ENCODE measurements around the gene RASA1. TPM values are rescaled to one million over a fixed set of nuclear protein-coding genes. Genes with fewer than 3 reads are reported as not detected.
A peak's percentile ranks its signal among the peaks of the same experiment; 100 is the strongest.
"Not testable (repeated sequence)": the region's sequence is repeated elsewhere in the genome, so short reads cannot be mapped to it uniquely, and the experiment has no call there.

The RASA1 gene
- total RNA-seq, 4 donors from 2014 or later, result 22.3 to 33.3 (median 28.2) TPM

- no peak for DNase-seq
- H3K4me3 ChIP-seq, result no peak overlapping the region
- in situ Hi-C loops (cut with MboI; ENCODE audit: low pct_ligation_motif_present in 1 of 4, low pct_unique_long_range_greater_than_20kb in 1 of 4, low sequenced_read_pairs in 3 of 4) (loop anchor here in 1 of 4 donors (25.0 kb wide), 1 partner anchor 124 kb away; no protein-coding TSS in a partner anchor), intact Hi-C loops (cut with DNase I; ENCODE audit: low total_unique reads) (no loop called here)
- no peaks in the 10 kb centered on the region for H3K36me3 ChIP-seq
- no peak for TF ChIP-seq CTCF (IDR thresholded peaks at IDR 0.05)
- no peak for TF ChIP-seq EP300 (IDR thresholded peaks at IDR 0.05; ENCODE audit: low read depth)
- TF ChIP-seq POLR2AphosphoS5 (IDR thresholded peaks at IDR 0.05), result no peak
- no peak for TF ChIP-seq POLR2A (IDR thresholded peaks at IDR 0.05)
- 80 to 91% methylated on average over 2 to 3 of the region's 3 CpGs for WGBS, 2 donors (ENCODE audit: low coverage in 1 of 2)
- no peaks in the 10 kb centered on the region for H3K27me3 ChIP-seq
- H3K27ac ChIP-seq, result no peak overlapping the region
- peaks cover 4 to 13% (median 8%) of the 10 kb centered on the region in 4 donors for H3K4me1 ChIP-seq
- no peaks in the 10 kb centered on the region for H3K9me3 ChIP-seq
These were observed 4.2 kb upstream of the RASA1 start for GRCh38 chr5:87263498-87263897.

DNA sequence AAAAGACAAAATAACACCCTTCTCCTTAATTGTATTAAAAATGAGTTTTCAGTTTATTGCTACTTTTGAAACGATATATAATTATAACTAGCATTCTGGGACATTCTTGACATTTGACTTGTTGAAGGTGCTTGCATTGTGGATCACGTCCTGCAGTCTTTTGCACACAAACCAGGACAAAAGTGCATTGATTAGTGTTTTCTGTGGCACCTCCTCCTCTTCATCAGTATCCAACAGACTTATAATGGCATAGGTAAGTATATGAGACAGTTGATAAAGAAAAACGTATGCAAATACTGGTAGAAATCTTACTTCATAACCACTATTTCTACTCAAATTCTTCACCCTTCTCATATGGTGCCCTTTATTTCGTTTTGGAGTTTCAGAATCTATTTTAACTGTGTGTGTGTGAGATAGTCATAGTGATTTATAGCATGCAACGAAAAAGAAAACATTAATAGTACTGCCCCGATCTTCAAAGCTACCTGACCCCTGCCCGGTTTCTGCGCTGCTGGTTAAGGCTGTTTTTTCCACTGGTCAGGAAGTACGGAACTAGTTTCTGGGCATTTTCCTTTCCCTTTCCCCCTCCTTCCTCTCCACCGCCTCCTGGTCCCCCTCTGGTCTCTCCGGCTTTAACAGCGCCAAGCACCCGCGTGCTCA is 639 bp upstream of the RASA1 start:
- no peaks in the 10 kb centered on the region for H3K27me3 ChIP-seq
- H3K27ac ChIP-seq, result peak overlapping the region; percentile 92 to 98 (median 94)
- H3K9me3 ChIP-seq, result no peaks in the 10 kb centered on the region
- TF ChIP-seq POLR2AphosphoS5 (IDR thresholded peaks at IDR 0.05) (no peak), EP300 (IDR thresholded peaks at IDR 0.05; ENCODE audit: low read depth) (no peak), POLR2A (IDR thresholded peaks at IDR 0.05) (no peak), CTCF (IDR thresholded peaks at IDR 0.05) (no peak)
- in situ Hi-C loops (cut with MboI; ENCODE audit: low pct_ligation_motif_present in 1 of 4, low pct_unique_long_range_greater_than_20kb in 1 of 4, low sequenced_read_pairs in 3 of 4), result loop anchor here in 1 of 4 donors (25.0 kb wide), 1 partner anchor 120 kb away; no protein-coding TSS in a partner anchor
- WGBS, 2 donors (ENCODE audit: low coverage in 1 of 2), result 6 to 7% methylated on average over 9 to 14 of the region's 14 CpGs
- DNase-seq, result no peak
- H3K4me3 ChIP-seq, result peak overlapping the region; percentile 64 to 86 (median 82)
- intact Hi-C loops (cut with DNase I; ENCODE audit: low total_unique reads), result no loop called here
- H3K36me3 ChIP-seq, result no peaks in the 10 kb centered on the region
- peaks cover 4 to 30% (median 16%) of the 10 kb centered on the region in 4 donors for H3K4me1 ChIP-seq

DNA sequence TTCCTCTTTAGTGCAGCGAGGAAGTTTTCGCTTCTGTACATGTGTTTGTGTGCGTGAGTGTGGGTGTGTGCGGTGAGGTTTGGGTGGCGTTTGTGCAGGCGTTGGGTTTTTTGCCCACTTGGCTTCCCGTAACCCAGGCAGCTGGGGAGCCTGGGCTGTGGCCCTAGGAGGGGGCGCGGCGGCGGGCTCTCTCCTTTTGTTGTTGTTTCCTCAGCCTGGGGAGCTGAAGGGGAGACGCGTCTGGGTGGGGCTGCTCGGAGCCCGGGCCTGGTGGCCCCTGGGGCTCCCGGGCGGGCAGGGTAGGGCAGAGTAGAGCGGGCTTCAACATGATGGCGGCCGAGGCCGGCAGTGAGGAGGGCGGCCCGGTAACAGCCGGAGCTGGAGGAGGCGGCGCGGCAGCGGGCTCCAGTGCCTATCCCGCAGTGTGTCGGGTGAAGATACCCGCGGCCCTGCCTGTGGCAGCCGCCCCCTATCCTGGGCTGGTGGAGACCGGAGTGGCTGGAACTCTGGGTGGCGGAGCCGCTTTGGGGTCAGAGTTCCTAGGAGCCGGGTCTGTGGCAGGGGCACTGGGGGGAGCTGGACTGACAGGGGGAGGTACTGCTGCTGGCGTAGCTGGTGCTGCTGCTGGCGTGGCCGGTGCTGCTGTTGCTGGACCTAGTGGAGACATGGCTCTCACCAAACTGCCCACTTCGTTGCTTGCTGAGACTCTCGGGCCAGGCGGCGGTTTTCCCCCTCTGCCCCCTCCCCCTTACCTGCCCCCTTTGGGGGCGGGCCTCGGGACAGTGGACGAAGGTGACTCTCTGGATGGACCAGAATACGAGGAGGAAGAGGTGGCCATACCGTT is 665 bp downstream of the RASA1 start:
- peak; percentile 77 for DNase-seq
- H3K4me1 ChIP-seq, result peaks cover 8 to 37% (median 18%) of the 10 kb centered on the region in 4 donors
- in situ Hi-C loops (cut with MboI; ENCODE audit: low pct_ligation_motif_present in 1 of 4, low pct_unique_long_range_greater_than_20kb in 1 of 4, low sequenced_read_pairs in 3 of 4), result loop anchor here in 1 of 4 donors (25.0 kb wide), 1 partner anchor 119 kb away; no protein-coding TSS in a partner anchor
- intact Hi-C loops (cut with DNase I; ENCODE audit: low total_unique reads), result no loop called here
- H3K27me3 ChIP-seq, result no peaks in the 10 kb centered on the region
- peak overlapping the region; percentile 64 to 86 (median 82) for H3K4me3 ChIP-seq
- WGBS, 2 donors (ENCODE audit: low coverage in 1 of 2), result 1% methylated on average over 45 of the region's 49 CpGs; no CpG with 5 or more reads in 1 of the 2 donors
- TF ChIP-seq POLR2A (IDR thresholded peaks at IDR 0.05) (peak; percentile 25), CTCF (IDR thresholded peaks at IDR 0.05) (no peak)
- H3K27ac ChIP-seq, result peak overlapping the region; percentile 92 to 98 (median 94)
- H3K36me3 ChIP-seq, result no peaks in the 10 kb centered on the region
- no peaks in the 10 kb centered on the region for H3K9me3 ChIP-seq

GRCh38 chr5:87268970-87269377 is 1.3 kb downstream of the RASA1 start:
- peak overlapping the region; percentile 92 to 98 (median 94) for H3K27ac ChIP-seq
- H3K9me3 ChIP-seq, result no peaks in the 10 kb centered on the region
- in situ Hi-C loops (cut with MboI; ENCODE audit: low pct_ligation_motif_present in 1 of 4, low pct_unique_long_range_greater_than_20kb in 1 of 4, low sequenced_read_pairs in 3 of 4), result loop anchor here in 1 of 4 donors (25.0 kb wide), 1 partner anchor 118 kb away; no protein-coding TSS in a partner anchor
- peak overlapping the region; percentile 64 to 86 (median 82) for H3K4me3 ChIP-seq
- intact Hi-C loops (cut with DNase I; ENCODE audit: low total_unique reads), result no loop called here
- H3K36me3 ChIP-seq, result no peaks in the 10 kb centered on the region
- no peak for TF ChIP-seq POLR2A (IDR thresholded peaks at IDR 0.05)
- TF ChIP-seq POLR2AphosphoS5 (IDR thresholded peaks at IDR 0.05), result no peak
- TF ChIP-seq EP300 (IDR thresholded peaks at IDR 0.05; ENCODE audit: low read depth), result no peak
- no peak for TF ChIP-seq CTCF (IDR thresholded peaks at IDR 0.05)
- peaks cover 8 to 37% (median 18%) of the 10 kb centered on the region in 4 donors for H3K4me1 ChIP-seq
- no peak for DNase-seq
- H3K27me3 ChIP-seq, result no peaks in the 10 kb centered on the region
- WGBS, 2 donors (ENCODE audit: low coverage in 1 of 2), result 4 to 8% methylated on average over 3 to 4 of the region's 4 CpGs

DNA sequence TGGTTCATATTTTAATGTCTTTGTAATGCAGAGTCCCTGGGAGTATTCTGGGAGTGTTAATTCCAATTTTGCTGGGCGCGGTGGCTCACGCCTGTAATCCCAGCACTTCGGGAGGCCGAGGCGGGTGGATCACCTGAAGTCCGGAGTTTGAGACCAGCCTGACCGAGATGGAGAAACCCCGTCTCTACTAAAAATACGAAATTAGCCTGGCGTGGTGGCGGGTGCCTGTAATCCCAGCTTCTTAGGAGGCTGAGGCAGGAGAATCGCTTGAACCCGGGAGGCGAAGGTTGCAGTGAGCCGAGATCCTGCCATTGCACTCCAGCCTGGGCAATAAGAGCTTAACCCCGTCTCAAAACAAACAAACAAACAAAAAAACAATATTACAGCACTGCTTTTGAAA is 3.2 kb downstream of the RASA1 start:
- 97 to 100% methylated on average over 7 to 17 of the region's 17 CpGs for WGBS, 2 donors (ENCODE audit: low coverage in 1 of 2)
- in situ Hi-C loops (cut with MboI; ENCODE audit: low pct_ligation_motif_present in 1 of 4, low pct_unique_long_range_greater_than_20kb in 1 of 4, low sequenced_read_pairs in 3 of 4), result loop anchor here in 1 of 4 donors (25.0 kb wide), 1 partner anchor 116 kb away; no protein-coding TSS in a partner anchor
- H3K27me3 ChIP-seq; H3K4me3 ChIP-seq; H3K36me3 ChIP-seq; H3K9me3 ChIP-seq; DNase-seq; H3K27ac ChIP-seq; intact Hi-C loops (cut with DNase I; ENCODE audit: low total_unique reads): not testable (repeated sequence)
- peaks cover 8 to 43% (median 22%) of the 10 kb centered on the region in 4 donors for H3K4me1 ChIP-seq
